Vagina (tissue), 2 donors: ENCODE data around the gene PPP2R2B.
"Not testable (repeated sequence)": the region's sequence is repeated elsewhere in the genome, so short reads cannot be mapped to it uniquely, and the experiment has no call there.

Experiments used
- POLR2A ChIP-seq, 2 donors: fragments of 450-650 bp; IDR thresholded peaks; one replicate each; pipeline ENCODE4 v1.6.1; 2017; ENCODE audit warnings: antibody characterized with exemption in 2 of 2, mild to moderate bottlenecking in 2 of 2, moderate library complexity in 2 of 2
- POLR2AphosphoS5 ChIP-seq, 2 donors: sonication (generic); formaldehyde crosslinking; IDR thresholded peaks; one replicate each; pipeline ENCODE4 v1.9.0; 2017; ENCODE audit warnings: antibody characterized with exemption in 2 of 2, mild to moderate bottlenecking in 2 of 2, low read depth in 1 of 2; ENCODE audit not compliant: insufficient read depth in 1 of 2
- TF ChIP-seq, protein P1 (sequence below), 3 experiments: fragments of 450-650 bp in 2 of 3; fragments of 200-600 bp in 1 of 3; sonication (generic) in 1 of 3; IDR thresholded peaks; one replicate each; pipeline ENCODE4 v1.5.1; 2017 to 2019; ENCODE audit warnings: antibody characterized with exemption in 3 of 3, mild to moderate bottlenecking in 2 of 3, moderate library complexity in 2 of 3

- TF ChIP-seq POLR2AphosphoS5 (IDR thresholded peaks at IDR 0.05; ENCODE audit: insufficient read depth in 1 of 2, low read depth in 1 of 2); POLR2A (IDR thresholded peaks at IDR 0.05): not testable (repeated sequence)
- TF ChIP-seq, protein P1, sequence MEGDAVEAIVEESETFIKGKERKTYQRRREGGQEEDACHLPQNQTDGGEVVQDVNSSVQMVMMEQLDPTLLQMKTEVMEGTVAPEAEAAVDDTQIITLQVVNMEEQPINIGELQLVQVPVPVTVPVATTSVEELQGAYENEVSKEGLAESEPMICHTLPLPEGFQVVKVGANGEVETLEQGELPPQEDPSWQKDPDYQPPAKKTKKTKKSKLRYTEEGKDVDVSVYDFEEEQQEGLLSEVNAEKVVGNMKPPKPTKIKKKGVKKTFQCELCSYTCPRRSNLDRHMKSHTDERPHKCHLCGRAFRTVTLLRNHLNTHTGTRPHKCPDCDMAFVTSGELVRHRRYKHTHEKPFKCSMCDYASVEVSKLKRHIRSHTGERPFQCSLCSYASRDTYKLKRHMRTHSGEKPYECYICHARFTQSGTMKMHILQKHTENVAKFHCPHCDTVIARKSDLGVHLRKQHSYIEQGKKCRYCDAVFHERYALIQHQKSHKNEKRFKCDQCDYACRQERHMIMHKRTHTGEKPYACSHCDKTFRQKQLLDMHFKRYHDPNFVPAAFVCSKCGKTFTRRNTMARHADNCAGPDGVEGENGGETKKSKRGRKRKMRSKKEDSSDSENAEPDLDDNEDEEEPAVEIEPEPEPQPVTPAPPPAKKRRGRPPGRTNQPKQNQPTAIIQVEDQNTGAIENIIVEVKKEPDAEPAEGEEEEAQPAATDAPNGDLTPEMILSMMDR (IDR thresholded peaks at IDR 0.05): not testable (repeated sequence)
Measured at GRCh38 chr5:146728746-146729145, 149.8 kb downstream of the PPP2R2B start.
